CD4-positive, alpha-beta T cell treated with Interleukin-6 at 100 ng/mL for 8 hours (primary cell): ENCODE measurements around the gene PRMT7.

ENCODE experiments used
- DNase-seq: peaks from one replicate; pipeline ENCODE4 v3.0.0-alpha.2; 2020; ENCODE audit warnings: mixed read lengths, low spot score

PRMT7 gene

DNA sequence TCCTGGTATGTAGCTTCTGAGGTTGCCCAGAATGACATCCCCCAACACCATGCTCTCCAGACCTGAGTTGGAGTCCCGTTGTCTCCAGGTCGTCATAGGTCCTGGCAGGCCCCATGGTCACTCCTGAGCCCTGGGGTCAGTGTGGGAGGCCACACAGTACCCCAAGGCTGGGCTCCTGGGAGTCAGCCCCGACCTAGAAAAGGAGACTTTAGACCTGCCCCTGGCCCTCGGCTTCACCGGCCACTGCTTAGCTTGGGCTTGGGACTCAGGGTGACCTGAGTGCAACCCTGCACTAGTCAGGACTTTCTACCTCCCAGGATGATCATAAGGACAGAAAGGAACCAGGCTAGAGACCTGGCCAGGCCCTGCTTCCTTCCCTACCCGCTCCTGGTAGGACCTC is 65.8 kb downstream of the PRMT7 start:
- no peak for DNase-seq

DNA sequence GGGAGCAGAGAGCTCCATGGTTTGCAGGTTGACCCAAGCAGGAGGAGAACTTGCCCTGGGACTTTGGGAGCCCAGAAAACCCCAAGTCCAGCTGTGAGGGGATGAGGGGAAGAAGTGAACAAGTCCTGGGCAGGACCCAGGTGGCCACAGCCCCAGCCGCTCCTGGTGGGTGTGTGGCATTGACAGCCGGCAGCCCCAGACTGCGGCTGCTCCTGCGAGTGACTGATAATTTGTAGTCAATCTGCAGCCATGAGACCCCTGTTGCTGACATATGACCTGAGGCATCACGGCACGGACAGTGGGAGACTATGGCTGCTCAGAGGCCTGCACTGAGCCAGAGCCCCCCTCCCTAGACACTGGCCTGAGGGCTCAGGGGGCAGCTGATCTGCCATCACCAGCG is 66.4 kb downstream of the PRMT7 start:
- no peak for DNase-seq

- no peak for DNase-seq
Observed at GRCh38 chr16:68377667-68378393, 67.0 kb downstream of the PRMT7 start.

- no peak for DNase-seq
Observed at GRCh38 chr16:68378436-68379415, 67.9 kb downstream of the PRMT7 start.

- no peak for DNase-seq
Observed at GRCh38 chr16:68379472-68380347, 68.9 kb downstream of the PRMT7 start.

- no peak for DNase-seq
Observed at GRCh38 chr16:68380348-68380670, 69.5 kb downstream of the PRMT7 start.

- no peak for DNase-seq
Observed at GRCh38 chr16:68380676-68381362, 70.0 kb downstream of the PRMT7 start.

DNA sequence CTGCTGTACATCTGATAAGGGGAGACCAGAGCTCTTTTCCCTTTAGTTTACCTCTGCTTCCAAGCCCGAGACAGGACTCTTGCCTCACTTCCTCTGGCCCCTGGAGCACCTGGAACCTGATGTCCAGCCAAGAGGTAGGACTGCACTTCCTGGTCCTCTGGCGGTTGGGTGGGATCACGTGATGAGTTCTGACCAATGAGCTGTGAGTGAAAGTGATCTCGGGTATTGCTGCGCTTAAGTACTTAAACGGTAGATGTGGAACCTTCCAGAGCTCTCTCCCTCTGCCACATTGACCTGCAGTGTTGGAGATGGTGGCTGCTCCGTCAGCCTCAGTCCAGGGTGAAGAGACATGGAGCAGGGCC is 70.5 kb downstream of the PRMT7 start:
- DNase-seq = no peak

DNA sequence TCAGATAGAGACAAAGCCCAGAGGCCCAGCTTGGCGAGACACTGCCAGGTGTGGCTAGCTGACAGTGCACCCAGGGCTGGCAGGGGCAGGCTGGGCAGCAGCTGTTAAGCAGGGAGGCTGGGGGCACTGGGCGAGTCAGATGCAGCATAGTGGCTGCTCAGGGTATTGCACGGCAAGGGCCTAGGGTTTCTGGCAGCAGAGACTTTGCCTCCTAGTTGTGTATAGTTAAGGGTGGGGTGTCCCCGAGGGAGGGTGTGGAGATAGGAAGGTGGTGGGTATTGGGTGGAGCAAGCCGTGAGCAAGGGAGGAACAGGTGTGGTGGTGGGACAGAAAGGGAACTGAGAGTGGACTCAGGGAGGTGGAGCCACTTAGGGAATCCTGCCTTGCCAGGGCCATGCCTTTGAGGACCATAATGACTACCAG is 71.5 kb downstream of the PRMT7 start:
- DNase-seq = no peak

DNA sequence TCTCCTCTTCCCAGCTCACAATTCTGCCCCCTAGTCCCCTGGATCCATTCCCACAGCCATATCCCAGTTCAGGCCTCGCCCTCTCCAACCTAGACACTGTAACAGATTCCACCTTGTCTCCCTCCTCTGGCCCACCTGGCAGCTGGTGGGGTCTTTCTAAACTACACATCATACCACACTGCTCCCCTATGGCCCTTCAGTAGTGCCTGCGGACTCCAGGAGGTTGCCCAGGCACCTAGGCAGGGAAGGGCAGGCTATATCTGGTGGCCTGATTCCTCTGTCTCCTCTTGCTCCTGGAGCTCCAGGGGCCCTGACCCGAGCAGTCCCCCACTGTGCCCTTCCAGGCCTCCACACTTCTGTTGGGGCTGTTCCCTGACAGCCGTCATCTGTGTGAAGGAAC is 73.0 kb downstream of the PRMT7 start:
- no peak for DNase-seq

GRCh38 chr16:68384288-68385161 is 73.7 kb downstream of the PRMT7 start:
- DNase-seq = no peak

GRCh38 chr16:68385371-68385770 is 74.6 kb downstream of the PRMT7 start:
- DNase-seq = no peak

DNA sequence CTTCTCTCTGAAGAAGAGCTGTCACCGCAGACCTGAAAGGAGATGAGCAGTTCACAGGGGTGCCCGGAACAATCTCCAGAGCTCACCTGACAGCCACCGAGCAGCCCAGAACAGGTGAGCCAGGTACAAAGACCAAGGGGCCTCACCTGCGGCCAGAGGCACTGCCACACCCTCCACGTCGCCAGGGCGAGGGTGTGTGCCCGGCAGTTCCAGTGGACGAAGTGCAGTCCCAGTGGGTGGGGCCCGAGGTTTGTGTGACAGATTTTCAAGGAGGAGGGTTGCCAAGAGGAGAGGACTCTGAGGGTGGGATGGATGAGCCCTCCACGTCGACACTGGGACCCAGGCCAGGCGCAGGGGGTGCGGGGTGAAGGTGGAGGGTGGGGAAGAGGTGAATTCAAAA is 75.8 kb downstream of the PRMT7 start:
- no peak for DNase-seq

DNA sequence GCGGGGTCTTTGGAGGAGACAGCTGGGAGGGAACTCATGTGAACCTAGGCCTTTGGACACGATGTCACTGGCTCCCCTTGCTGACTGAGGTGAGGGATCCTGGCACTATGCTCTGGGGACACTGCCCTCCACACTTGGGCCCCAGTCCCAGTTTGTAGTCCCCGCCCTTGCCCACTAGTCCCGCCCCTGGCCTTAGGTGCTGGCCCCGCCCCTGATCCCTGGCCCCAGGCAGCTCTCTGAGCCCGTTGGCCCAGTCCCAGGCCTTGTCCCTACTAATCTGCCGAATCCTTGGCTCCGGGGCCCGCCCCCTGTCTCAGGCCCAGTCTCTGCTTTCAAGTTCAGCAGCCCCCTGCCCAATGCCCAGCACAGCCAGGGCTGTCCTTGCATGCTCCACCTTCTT is 76.5 kb downstream of the PRMT7 start:
- no peak for DNase-seq

DNA sequence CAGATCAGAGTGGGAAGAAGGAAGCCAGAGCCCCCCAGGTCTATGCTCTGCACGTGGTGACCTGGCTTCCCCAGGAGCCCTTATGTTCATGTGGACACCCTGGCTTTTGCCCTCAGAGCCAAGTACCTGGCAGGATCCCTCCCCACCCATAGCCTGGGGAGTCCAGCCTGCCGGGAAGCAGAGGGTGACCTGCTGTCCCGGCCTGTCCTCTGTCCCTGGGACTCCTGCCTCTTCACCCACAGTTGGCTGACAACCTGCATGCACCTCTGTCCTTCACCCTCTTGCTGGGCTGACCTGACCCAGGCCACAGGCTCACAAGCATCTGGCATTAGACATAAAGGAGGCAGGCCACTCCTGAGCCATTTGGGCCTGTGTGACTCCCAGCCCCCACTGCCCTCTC is 77.3 kb downstream of the PRMT7 start:
- DNase-seq = no peak

DNA sequence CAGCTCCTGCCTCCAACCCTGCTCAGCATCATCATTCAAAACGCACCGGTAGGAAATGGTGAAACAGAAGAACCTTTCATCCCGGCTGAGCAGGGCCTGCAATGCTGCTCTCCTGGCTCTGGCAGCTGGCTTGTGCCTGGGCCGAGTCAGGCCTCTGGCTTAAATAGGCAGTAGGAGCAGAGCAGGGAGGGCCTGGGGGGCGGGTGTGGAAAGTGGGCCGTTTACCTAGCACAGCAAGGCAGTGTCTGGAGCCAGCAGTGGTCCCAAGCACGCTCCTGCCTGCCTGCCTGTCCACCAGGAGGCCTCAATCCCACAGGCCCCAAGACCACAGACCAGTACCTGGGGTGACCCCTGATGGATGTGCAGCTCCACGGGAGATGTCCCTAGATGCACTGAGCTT is 78.2 kb downstream of the PRMT7 start:
- DNase-seq = no peak

GRCh38 chr16:68389750-68390371 is 79.0 kb downstream of the PRMT7 start:
- DNase-seq = no peak

DNA sequence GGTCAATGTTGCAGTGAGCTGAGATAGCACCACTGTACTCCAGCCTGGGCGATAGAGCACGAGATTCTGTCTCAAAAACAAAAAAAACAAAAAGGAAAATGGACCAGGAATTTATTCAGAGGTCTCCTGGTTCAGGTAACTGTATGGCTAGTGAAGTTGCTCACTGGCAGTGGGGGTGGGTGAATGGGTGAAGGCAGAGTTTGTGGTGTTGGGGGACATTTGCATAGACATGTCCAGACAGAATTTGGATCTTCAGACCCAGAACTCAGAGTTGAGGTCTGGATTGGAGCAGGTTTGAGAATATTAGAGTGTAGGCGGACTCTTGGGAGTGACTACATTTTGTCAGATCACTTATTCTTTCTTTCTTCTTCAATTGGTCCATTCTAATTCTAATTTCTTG is 82.5 kb downstream of the PRMT7 start:
- no peak for DNase-seq

- no peak for DNase-seq
Observed at GRCh38 chr16:68395167-68395786, 84.5 kb downstream of the PRMT7 start.

DNA sequence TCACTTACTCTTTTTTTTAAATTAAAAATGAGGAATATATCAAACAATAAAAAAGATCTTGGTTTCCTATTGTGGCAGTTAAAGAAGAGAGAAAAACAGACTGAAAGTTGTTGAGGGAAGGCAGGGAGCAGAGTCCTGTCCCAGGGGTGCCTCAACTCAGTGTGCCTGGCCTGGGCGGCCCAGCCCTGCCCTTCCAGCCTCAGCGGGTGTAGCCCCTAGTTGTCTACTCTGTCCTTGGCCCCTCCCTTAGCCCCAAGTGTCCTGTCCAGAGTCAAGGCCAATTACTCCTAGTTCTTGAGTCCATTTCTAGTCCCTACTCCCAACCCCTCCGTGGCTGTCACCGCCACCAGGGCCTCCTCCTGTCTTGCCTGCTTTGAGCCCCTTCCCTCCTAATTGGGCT is 85.0 kb downstream of the PRMT7 start:
- no peak for DNase-seq
